ENCODE data around the gene CHCT1.
A peak's percentile ranks its signal among the peaks of the same experiment; 100 is the strongest.
"Not testable (repeated sequence)": the region's sequence is repeated elsewhere in the genome, so short reads cannot be mapped to it uniquely, and the experiment has no call there.

CHCT1 gene

GRCh38 chr17:60419875-60420274, 2.4 kb upstream of the CHCT1 start:
- H3K27ac ChIP-seq (ENCODE audit: low read depth, low read length); H3K9ac ChIP-seq (ENCODE audit: low read length in 5 of 5); H3K9me3 ChIP-seq (ENCODE audit: control insufficient read depth in 5 of 5, low read length in 5 of 5); H3K27me3 ChIP-seq (ENCODE audit: control insufficient read depth in 5 of 5, insufficient read depth in 4 of 5, low read length in 5 of 5); H3K36me3 ChIP-seq (ENCODE audit: control insufficient read depth in 5 of 5, insufficient read depth in 5 of 5, low read length in 5 of 5); H3K4me3 ChIP-seq (ENCODE audit: low read depth in 1 of 5, low read length in 5 of 5): not testable (repeated sequence)
- H3K4me1 ChIP-seq (ENCODE audit: control insufficient read depth in 5 of 5, insufficient read depth in 5 of 5, low read length in 5 of 5) = peaks cover 2 to 19% (median 17%) of the 10 kb centered on the region in 5 donors

GRCh38 chr17:60421273-60422161, 772 bp upstream of the CHCT1 start:
- Histone ChIP-seq H3K27ac (ENCODE audit: low read depth, low read length) (peak overlapping the region; percentile 54), H3K9ac (ENCODE audit: low read length in 5 of 5) (peak overlapping the region; percentile 48 to 92 (median 86)), H3K4me3 (ENCODE audit: low read depth in 1 of 5, low read length in 5 of 5) (peak overlapping the region; percentile 57 to 78 (median 70)), H3K27me3 (ENCODE audit: control insufficient read depth in 5 of 5, insufficient read depth in 4 of 5, low read length in 5 of 5) (no peaks in the 10 kb centered on the region), H3K4me1 (ENCODE audit: control insufficient read depth in 5 of 5, insufficient read depth in 5 of 5, low read length in 5 of 5) (peaks cover 2 to 19% (median 17%) of the 10 kb centered on the region in 5 donors), H3K9me3 (ENCODE audit: control insufficient read depth in 5 of 5, low read length in 5 of 5) (no peaks in the 10 kb centered on the region), H3K36me3 (ENCODE audit: control insufficient read depth in 5 of 5, insufficient read depth in 5 of 5, low read length in 5 of 5) (no peaks in the 10 kb centered on the region)

- no peak overlapping the region for H3K4me3 ChIP-seq (ENCODE audit: low read depth in 1 of 5, low read length in 5 of 5)
- no peaks in the 10 kb centered on the region for H3K9me3 ChIP-seq (ENCODE audit: control insufficient read depth in 5 of 5, low read length in 5 of 5)
- H3K27ac ChIP-seq (ENCODE audit: low read depth, low read length) = no peak overlapping the region
- H3K27me3 ChIP-seq (ENCODE audit: control insufficient read depth in 5 of 5, insufficient read depth in 4 of 5, low read length in 5 of 5) = no peaks in the 10 kb centered on the region
- H3K4me1 ChIP-seq (ENCODE audit: control insufficient read depth in 5 of 5, insufficient read depth in 5 of 5, low read length in 5 of 5) = peaks cover 2 to 19% (median 17%) of the 10 kb centered on the region in 5 donors
- H3K36me3 ChIP-seq (ENCODE audit: control insufficient read depth in 5 of 5, insufficient read depth in 5 of 5, low read length in 5 of 5) = no peaks in the 10 kb centered on the region
- H3K9ac ChIP-seq (ENCODE audit: low read length in 5 of 5) = no peak overlapping the region
Measured at GRCh38 chr17:60423865-60424264, 1.6 kb downstream of the CHCT1 start.

GRCh38 chr17:60425626-60426025, 3.3 kb downstream of the CHCT1 start:
- Histone ChIP-seq H3K27ac (ENCODE audit: low read depth, low read length) (no peak overlapping the region), H3K36me3 (ENCODE audit: control insufficient read depth in 5 of 5, insufficient read depth in 5 of 5, low read length in 5 of 5) (no peaks in the 10 kb centered on the region), H3K9me3 (ENCODE audit: control insufficient read depth in 5 of 5, low read length in 5 of 5) (no peaks in the 10 kb centered on the region), H3K9ac (ENCODE audit: low read length in 5 of 5) (no peak overlapping the region), H3K4me3 (ENCODE audit: low read depth in 1 of 5, low read length in 5 of 5) (no peak overlapping the region), H3K4me1 (ENCODE audit: control insufficient read depth in 5 of 5, insufficient read depth in 5 of 5, low read length in 5 of 5) (peaks cover 2 to 19% (median 17%) of the 10 kb centered on the region in 5 donors), H3K27me3 (ENCODE audit: control insufficient read depth in 5 of 5, insufficient read depth in 4 of 5, low read length in 5 of 5) (no peaks in the 10 kb centered on the region)

- Histone ChIP-seq H3K4me3 (ENCODE audit: low read depth in 1 of 5, low read length in 5 of 5) (no peak overlapping the region), H3K36me3 (ENCODE audit: control insufficient read depth in 5 of 5, insufficient read depth in 5 of 5, low read length in 5 of 5) (no peaks in the 10 kb centered on the region), H3K9me3 (ENCODE audit: control insufficient read depth in 5 of 5, low read length in 5 of 5) (no peaks in the 10 kb centered on the region), H3K4me1 (ENCODE audit: control insufficient read depth in 5 of 5, insufficient read depth in 5 of 5, low read length in 5 of 5) (peaks cover 0 to 18% (median 11%) of the 10 kb centered on the region in 5 donors), H3K9ac (ENCODE audit: low read length in 5 of 5) (no peak overlapping the region), H3K27ac (ENCODE audit: low read depth, low read length) (no peak overlapping the region), H3K27me3 (ENCODE audit: control insufficient read depth in 5 of 5, insufficient read depth in 4 of 5, low read length in 5 of 5) (no peaks in the 10 kb centered on the region)
Measured at GRCh38 chr17:60426596-60426995, 4.3 kb downstream of the CHCT1 start.

- H3K27me3 ChIP-seq (ENCODE audit: control insufficient read depth in 5 of 5, insufficient read depth in 4 of 5, low read length in 5 of 5); H3K4me3 ChIP-seq (ENCODE audit: low read depth in 1 of 5, low read length in 5 of 5); H3K27ac ChIP-seq (ENCODE audit: low read depth, low read length); H3K4me1 ChIP-seq (ENCODE audit: control insufficient read depth in 5 of 5, insufficient read depth in 5 of 5, low read length in 5 of 5); H3K9ac ChIP-seq (ENCODE audit: low read length in 5 of 5); H3K36me3 ChIP-seq (ENCODE audit: control insufficient read depth in 5 of 5, insufficient read depth in 5 of 5, low read length in 5 of 5); H3K9me3 ChIP-seq (ENCODE audit: control insufficient read depth in 5 of 5, low read length in 5 of 5): not testable (repeated sequence)
Measured at GRCh38 chr17:60428491-60428890, 6.2 kb downstream of the CHCT1 start.

GRCh38 chr17:60430561-60430960, 8.3 kb downstream of the CHCT1 start:
- not testable (repeated sequence) for H3K27me3 ChIP-seq (ENCODE audit: control insufficient read depth in 5 of 5, insufficient read depth in 4 of 5, low read length in 5 of 5); H3K27ac ChIP-seq (ENCODE audit: low read depth, low read length); H3K4me3 ChIP-seq (ENCODE audit: low read depth in 1 of 5, low read length in 5 of 5); H3K36me3 ChIP-seq (ENCODE audit: control insufficient read depth in 5 of 5, insufficient read depth in 5 of 5, low read length in 5 of 5); H3K9me3 ChIP-seq (ENCODE audit: control insufficient read depth in 5 of 5, low read length in 5 of 5); H3K9ac ChIP-seq (ENCODE audit: low read length in 5 of 5)
- peaks cover 0 to 10% (median 3%) of the 10 kb centered on the region in 5 donors for H3K4me1 ChIP-seq (ENCODE audit: control insufficient read depth in 5 of 5, insufficient read depth in 5 of 5, low read length in 5 of 5)

GRCh38 chr17:60433021-60433997, 11.0 kb downstream of the CHCT1 start:
- not testable (repeated sequence) for H3K27me3 ChIP-seq (ENCODE audit: control insufficient read depth in 5 of 5, insufficient read depth in 4 of 5, low read length in 5 of 5); H3K9ac ChIP-seq (ENCODE audit: low read length in 5 of 5); H3K36me3 ChIP-seq (ENCODE audit: control insufficient read depth in 5 of 5, insufficient read depth in 5 of 5, low read length in 5 of 5); H3K9me3 ChIP-seq (ENCODE audit: control insufficient read depth in 5 of 5, low read length in 5 of 5); H3K27ac ChIP-seq (ENCODE audit: low read depth, low read length); H3K4me3 ChIP-seq (ENCODE audit: low read depth in 1 of 5, low read length in 5 of 5)
- H3K4me1 ChIP-seq (ENCODE audit: control insufficient read depth in 5 of 5, insufficient read depth in 5 of 5, low read length in 5 of 5) = peaks cover 0 to 13% (median 6%) of the 10 kb centered on the region in 5 donors

- Histone ChIP-seq H3K36me3 (ENCODE audit: control insufficient read depth in 5 of 5, insufficient read depth in 5 of 5, low read length in 5 of 5) (no peaks in the 10 kb centered on the region), H3K9me3 (ENCODE audit: control insufficient read depth in 5 of 5, low read length in 5 of 5) (peaks cover 0 to 2% (median 0%) of the 10 kb centered on the region in 5 donors), H3K9ac (ENCODE audit: low read length in 5 of 5) (peak overlapping the region in 2 of 5 donors; percentile 10 to 38), H3K4me1 (ENCODE audit: control insufficient read depth in 5 of 5, insufficient read depth in 5 of 5, low read length in 5 of 5) (peaks cover 0 to 13% (median 7%) of the 10 kb centered on the region in 5 donors), H3K27ac (ENCODE audit: low read depth, low read length) (peak overlapping the region; percentile 31), H3K27me3 (ENCODE audit: control insufficient read depth in 5 of 5, insufficient read depth in 4 of 5, low read length in 5 of 5) (no peaks in the 10 kb centered on the region), H3K4me3 (ENCODE audit: low read depth in 1 of 5, low read length in 5 of 5) (peak overlapping the region in 3 of 5 donors; percentile 25 to 49 (median 39))
Measured at GRCh38 chr17:60435244-60436167, 13.2 kb downstream of the CHCT1 start.

Measured in subcutaneous abdominal adipose tissue (tissue), 5 donors.